Right ventricle myocardium inferior (tissue), 1 donor: ENCODE results near the gene CACNG5. TPM values are rescaled to one million over a fixed set of nuclear protein-coding genes. Genes with fewer than 3 reads are reported as not detected.

ENCODE experiments used
- ATAC-seq: fragments of 200-7000 bp; cut with Tn5 transposase; one replicate; pipeline ENCODE4 v1.9.1; 2020; ENCODE audit warnings: mild to moderate bottlenecking, moderate library complexity
- DNase-seq: peaks from one replicate; pipeline ENCODE4 v3.0.0; 2021; ENCODE audit errors: missing footprints
- intact Hi-C: fragments of 100-400 bp; cut with DNase I; formaldehyde crosslinking; loops from one replicate; pipeline ENCODE4 v1.11.0; 2022
- microRNA-seq: library from miRNA; unstranded; fragments of <30 nt; microRNA quantifications from one replicate; pipeline ENCODE4 v1.2.0, GENCODE V29; 2020
- total RNA-seq: library from RNA; stranded (reverse); fragmentation: NEBNext Ultra II Directional; extraction: Animal tissue kit (Norgen Biotek cat#: 25700); gene quantifications from one replicate; pipeline ENCODE4 v1.2.1, GENCODE V29; 2021
- donor health status: DM: no; HTN: yes; CAD: no; lungs with severe emphysema.

The CACNG5 gene
- total RNA-seq, 1 donor from 2014 or later: not detected

DNA sequence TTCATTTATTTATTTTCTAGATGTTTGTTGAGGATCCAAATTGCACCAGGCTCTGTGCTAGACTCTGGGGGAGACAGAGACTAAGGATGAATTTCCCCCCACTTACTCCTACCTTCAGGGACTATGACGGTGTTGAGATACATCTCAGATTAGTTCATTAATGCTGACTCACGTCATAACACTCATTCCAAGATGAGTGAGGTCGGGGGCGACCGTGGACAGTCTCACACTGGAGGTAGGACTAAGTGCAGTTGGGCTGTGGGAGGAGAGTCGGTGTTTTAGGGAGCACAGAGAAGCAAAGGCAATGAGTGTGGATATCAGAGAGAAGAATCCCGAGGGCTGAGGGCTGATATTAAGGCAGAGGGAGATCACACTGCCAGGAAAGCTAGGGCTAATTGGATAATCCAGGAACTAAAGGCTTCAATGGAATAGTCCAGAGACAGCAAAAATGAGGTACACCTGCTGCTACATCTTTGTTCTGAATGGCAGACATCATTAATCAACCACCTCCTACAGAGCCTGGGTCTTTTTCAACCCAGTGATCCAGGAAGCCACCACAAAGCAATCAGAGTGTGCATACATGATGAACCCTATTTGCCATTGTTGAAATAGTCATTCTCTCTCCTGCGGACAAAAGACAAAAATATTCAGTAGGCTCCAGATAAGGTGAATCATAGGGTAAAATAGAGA is 91.0 kb downstream of the CACNG5 start:
- no peak for DNase-seq
- intact Hi-C loops: no loop called here
- ATAC-seq: no peak

DNA sequence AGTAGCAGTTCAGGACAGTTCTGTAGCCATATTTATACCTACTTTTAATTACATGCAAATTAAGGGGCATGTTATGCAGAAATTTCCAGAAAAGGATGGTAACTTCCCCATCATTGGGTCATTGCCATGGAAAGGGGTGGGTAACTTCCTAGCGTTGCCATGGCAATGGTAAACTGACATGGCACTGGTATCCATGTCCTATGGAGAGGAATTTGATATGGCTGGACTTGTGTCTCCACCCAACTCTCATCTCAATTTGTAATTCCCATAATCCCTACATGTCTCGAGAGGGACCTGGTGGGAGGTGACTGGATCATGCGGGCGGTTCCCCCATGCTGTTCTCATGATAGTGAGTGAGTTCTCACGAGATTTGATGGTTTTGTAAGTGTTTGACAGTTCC is 94.0 kb downstream of the CACNG5 start:
- no peak for ATAC-seq
- DNase-seq: no peak
- intact Hi-C loops: no loop called here

DNA sequence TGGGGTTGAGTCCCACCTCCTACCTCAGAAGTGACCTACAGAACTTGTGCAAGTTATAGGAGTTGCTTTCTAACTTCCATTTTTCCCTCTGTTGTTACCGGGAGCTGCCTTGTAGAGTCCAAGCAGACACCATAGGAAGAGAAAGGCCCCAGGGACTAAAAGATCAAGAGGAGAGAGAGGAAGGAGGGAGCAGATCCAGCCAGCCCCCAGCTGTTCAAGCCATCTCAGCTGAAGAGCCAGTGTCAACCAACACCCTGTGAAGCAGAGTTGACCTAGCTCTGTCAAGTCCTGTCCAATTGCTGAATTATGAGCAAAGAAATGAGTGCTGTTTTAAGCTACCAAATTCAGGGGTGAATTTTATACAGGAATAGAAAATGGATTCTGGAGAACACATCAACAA is 94.7 kb downstream of the CACNG5 start:
- intact Hi-C loops: no loop called here
- DNase-seq (no peak), ATAC-seq (no peak)

DNA sequence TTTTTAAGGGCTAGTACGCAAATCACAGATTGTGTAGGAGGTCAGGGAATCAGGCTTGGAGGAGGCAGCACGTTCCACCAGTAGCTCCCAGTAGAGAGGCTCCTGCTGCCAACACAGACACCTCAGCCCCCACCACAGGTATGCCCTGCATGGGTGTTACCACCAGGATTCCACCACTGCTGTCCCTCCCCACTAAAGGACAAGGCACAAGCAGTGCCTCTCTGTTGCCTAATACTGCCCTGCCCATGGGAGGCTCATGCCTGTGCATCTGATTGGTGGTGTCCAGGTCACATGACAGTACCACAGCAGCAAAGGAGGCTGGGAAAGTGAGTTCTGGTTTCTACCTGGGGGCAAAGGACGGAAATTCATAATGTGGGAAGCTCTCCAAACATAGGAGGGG is 96.0 kb downstream of the CACNG5 start:
- no peak for DNase-seq
- no peak for ATAC-seq
- intact Hi-C loops: no loop called here

DNA sequence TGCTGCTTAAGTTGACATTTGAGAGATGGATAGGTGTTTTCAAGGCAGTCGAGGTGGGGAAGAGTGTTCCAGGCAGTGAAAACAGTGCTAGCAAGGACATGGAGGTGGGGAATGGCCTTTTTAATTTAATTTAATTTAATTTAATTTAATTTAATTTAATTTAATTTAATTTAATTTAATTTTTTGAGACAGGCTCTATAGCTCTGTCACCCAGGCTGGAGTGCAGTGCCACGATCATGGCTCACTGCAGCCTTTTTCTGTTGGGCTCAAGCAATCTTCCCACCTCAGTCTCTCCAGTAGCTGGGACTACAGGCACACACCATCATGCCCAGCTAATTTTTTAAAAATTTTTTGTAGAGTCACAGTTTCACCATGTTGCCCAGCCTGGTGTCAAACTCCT is 97.4 kb downstream of the CACNG5 start:
- ATAC-seq (no peak), DNase-seq (no peak)
- intact Hi-C loops: no loop called here

DNA sequence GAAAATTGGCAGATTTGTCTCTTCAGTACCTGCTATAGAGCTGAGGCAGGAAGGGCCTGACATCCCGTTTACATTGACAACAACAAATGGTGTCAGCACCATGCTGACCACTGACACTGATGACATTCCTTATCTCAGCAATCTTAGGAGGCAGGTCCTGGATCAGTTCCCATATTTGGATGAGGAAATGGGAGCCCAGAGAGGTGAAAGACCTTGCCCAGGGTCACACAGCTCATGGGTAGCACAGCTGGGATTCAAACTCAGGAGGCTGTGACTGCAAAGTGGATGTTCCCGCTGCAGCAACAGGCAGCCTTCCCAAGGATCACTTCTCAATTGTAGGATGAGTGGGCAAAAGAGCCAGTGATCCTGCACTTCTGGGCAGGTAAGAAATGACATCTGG is 99.1 kb downstream of the CACNG5 start:
- no peak for DNase-seq
- intact Hi-C loops: no loop called here
- no peak for ATAC-seq

Small RNA genes within 50 kb of the gene (microRNA-seq; reads per million reads assigned to microRNA genes)
- gene MIR634: not detected

Other genes starting within 250 kb of the CACNG5 start
- gene CACNG4, start 129.6 kb downstream of the CACNG5 start, total RNA-seq: not detected
- gene CACNG1, start 209.4 kb downstream of the CACNG5 start, total RNA-seq: not detected